ENCODE results near the gene EPN2.

Gene EPN2

GRCh38 chr17:19250421-19251173, 13.4 kb downstream of the EPN2 start:
- no peak overlapping the region for H3K27ac Mint-ChIP-seq
- H3K36me3 Mint-ChIP-seq: peaks cover 5% of the 10 kb centered on the region
- no peak overlapping the region for H3K4me3 Mint-ChIP-seq
- ATAC-seq: no peak
- peaks cover 40% of the 10 kb centered on the region for H3K4me1 Mint-ChIP-seq
- H3K27me3 Mint-ChIP-seq: no peaks in the 10 kb centered on the region
- no peaks in the 10 kb centered on the region for H3K9me3 Mint-ChIP-seq

DNA sequence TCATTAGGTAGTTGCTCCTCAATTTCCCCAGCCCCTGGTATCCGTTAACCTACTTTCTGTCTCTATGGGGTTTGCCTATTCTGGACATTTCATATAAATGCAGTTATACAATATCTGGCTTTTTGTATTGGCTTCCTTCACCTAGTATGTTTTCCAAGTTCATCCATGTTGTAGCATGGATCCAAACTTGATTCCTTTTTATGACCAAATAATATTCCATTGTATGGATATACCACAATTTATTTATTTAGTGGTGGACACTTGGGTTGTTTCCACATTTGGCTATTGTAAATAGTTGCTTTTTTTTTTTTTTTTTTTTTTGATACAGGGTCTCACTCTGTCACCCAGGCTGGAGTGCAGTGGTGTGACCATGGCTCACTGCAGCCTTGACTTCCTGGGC, 15.9 kb downstream of the EPN2 start:
- Mint-ChIP-seq H3K9me3 (no peaks in the 10 kb centered on the region), H3K36me3 (peaks cover 5% of the 10 kb centered on the region), H3K27me3 (no peaks in the 10 kb centered on the region), H3K4me1 (peaks cover 35% of the 10 kb centered on the region), H3K27ac (no peak overlapping the region), H3K4me3 (no peak overlapping the region)
- ATAC-seq: no peak

DNA sequence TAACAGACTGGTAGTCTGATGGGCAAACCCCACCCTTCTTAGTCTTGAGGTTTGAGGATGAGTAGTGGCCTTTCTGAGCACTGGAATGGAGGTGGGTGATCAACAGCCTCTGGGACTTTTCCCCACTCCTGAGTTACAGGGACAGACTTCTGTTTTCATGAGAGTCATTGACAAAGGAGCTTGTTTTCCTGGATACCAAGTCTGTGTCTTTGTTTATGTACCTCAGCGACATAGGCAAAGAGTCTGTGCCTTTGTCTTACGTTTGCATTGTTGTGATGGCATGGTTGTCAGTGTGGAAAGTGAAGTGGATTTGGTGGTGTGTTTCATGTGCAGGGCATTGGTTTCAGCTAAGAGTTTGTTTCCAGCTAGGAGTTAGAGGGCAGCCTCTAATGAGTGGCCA, 17.5 kb downstream of the EPN2 start:
- Mint-ChIP-seq H3K9me3 (no peaks in the 10 kb centered on the region), H3K4me1 (peaks cover 27% of the 10 kb centered on the region), H3K36me3 (peaks cover 5% of the 10 kb centered on the region), H3K27me3 (no peaks in the 10 kb centered on the region), H3K27ac (no peak overlapping the region), H3K4me3 (no peak overlapping the region)
- ATAC-seq: no peak

GRCh38 chr17:19255279-19255678, 18.1 kb downstream of the EPN2 start:
- Mint-ChIP-seq H3K27me3 (no peaks in the 10 kb centered on the region), H3K4me3 (no peak overlapping the region), H3K27ac (no peak overlapping the region), H3K36me3 (peaks cover 5% of the 10 kb centered on the region), H3K9me3 (no peaks in the 10 kb centered on the region), H3K4me1 (peaks cover 32% of the 10 kb centered on the region)
- ATAC-seq: no peak

GRCh38 chr17:19258371-19258770, 21.2 kb downstream of the EPN2 start:
- no peak for ATAC-seq
- Mint-ChIP-seq H3K27ac (no peak overlapping the region), H3K4me1 (peaks cover 44% of the 10 kb centered on the region), H3K36me3 (peaks cover 8% of the 10 kb centered on the region), H3K27me3 (no peaks in the 10 kb centered on the region), H3K4me3 (no peak overlapping the region), H3K9me3 (no peaks in the 10 kb centered on the region)

DNA sequence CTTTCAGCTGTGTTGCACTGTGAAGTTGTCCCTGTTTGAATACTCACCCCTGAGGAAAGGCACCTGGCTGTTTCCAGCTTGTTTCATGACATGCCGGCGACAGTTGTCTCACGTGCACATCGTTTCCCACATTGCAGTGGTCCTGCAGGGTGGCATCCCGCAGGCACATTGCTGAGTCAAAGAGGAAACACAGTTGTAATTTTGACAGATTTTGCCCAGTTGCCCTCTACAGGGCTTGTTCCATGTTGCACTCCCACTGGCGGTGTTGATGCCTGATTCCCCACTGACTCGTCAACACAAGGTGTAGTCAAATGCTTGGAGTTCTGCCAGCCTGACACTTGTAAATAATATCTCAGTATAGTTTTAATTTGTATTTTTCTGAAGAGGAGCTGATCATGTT, 23.8 kb downstream of the EPN2 start:
- Mint-ChIP-seq H3K36me3 (peaks cover 8% of the 10 kb centered on the region), H3K27me3 (no peaks in the 10 kb centered on the region), H3K27ac (no peak overlapping the region), H3K9me3 (no peaks in the 10 kb centered on the region), H3K4me1 (peaks cover 44% of the 10 kb centered on the region), H3K4me3 (no peak overlapping the region)
- no peak for ATAC-seq

GRCh38 chr17:19261426-19261825, 24.3 kb downstream of the EPN2 start:
- Mint-ChIP-seq H3K9me3 (no peaks in the 10 kb centered on the region), H3K27me3 (no peaks in the 10 kb centered on the region)

GRCh38 chr17:19262650-19263631, 25.8 kb downstream of the EPN2 start:
- H3K27ac Mint-ChIP-seq: no peak overlapping the region
- H3K27me3 Mint-ChIP-seq: no peaks in the 10 kb centered on the region
- no peak for ATAC-seq

More at GRCh38 chr17:19261426-19261825, 24.3 kb downstream of the EPN2 start:
- Mint-ChIP-seq H3K4me1 (peaks cover 47% of the 10 kb centered on the region), H3K4me3 (no peak overlapping the region), H3K36me3 (peaks cover 8% of the 10 kb centered on the region), H3K27ac (no peak overlapping the region)
- no peak for ATAC-seq

DNA sequence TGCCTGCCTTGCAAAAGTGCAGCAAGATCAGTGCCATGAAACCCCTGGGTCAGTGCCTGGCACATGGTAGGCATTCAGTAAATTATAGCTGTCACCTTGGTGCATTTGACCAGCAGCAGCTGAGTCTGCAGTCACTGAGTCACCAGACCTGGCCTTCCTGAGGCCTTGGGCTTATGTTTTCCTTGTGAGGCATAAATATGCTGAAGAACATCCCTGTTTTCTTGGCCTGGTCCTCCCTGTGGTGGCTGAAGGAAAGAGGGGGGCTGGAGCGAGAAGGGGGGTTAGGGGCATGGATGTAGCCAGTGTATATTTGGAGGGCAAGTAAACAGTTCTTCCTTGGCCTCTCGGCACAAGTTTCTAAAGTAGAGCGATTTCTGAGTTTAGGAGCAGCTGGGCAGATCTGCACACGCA, 26.5 kb downstream of the EPN2 start:
- Mint-ChIP-seq H3K27me3 (no peaks in the 10 kb centered on the region), H3K9me3 (no peaks in the 10 kb centered on the region), H3K4me1 (peaks cover 42% of the 10 kb centered on the region), H3K27ac (no peak overlapping the region), H3K36me3 (peaks cover 8% of the 10 kb centered on the region), H3K4me3 (no peak overlapping the region)
- ATAC-seq: no peak

More at GRCh38 chr17:19262650-19263631, 25.8 kb downstream of the EPN2 start:
- peaks cover 40% of the 10 kb centered on the region for H3K4me1 Mint-ChIP-seq
- H3K36me3 Mint-ChIP-seq: peaks cover 8% of the 10 kb centered on the region
- H3K9me3 Mint-ChIP-seq: no peaks in the 10 kb centered on the region
- no peak overlapping the region for H3K4me3 Mint-ChIP-seq

DNA sequence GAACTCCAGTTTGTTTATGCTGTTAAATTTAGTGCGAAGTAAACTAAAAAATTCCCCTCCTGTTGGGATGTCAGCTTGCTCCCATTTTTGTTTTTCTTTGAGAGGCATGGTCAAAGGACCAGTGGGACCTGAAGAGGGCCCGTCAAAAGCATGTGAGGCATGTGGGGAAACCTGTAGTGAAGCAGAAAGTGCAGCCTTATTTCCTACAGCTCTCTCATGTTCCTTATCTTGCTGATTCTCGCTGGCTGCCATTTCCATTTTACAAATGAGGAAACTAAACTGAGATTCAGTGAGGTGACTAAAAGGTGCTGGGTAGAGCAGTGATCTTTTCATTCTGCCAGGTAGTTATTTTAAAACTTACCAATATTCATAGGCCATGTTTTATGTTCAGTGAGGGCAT, 27.1 kb downstream of the EPN2 start:
- Mint-ChIP-seq H3K36me3 (peaks cover 8% of the 10 kb centered on the region), H3K27ac (peak overlapping the region; percentile 6), H3K4me1 (peaks cover 48% of the 10 kb centered on the region)

DNA sequence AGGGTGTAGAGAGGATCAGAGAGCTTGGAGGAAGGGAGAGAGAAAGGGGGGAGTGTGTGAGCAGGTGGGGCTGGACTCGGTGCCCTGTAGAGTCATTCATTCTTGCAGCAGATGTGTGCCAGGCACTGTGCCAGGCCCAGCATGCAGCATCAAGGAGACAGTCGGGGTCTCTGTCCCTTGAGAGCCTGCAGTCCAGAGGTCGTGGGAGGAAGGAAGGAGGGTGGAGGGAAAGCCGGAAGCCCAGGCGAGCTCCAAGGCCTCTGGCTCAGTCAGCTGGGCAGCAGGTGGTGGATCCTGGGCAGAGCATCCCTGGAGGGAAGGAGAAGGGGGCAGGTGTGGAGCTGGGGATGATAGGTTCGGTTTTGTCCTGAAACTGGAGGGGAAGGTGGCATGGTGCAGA, 27.5 kb downstream of the EPN2 start:
- H3K9me3 Mint-ChIP-seq: no peaks in the 10 kb centered on the region
- no peak for ATAC-seq
- peaks cover 52% of the 10 kb centered on the region for H3K4me1 Mint-ChIP-seq
- peak overlapping the region; percentile 6 for H3K27ac Mint-ChIP-seq
- H3K4me3 Mint-ChIP-seq: no peak overlapping the region
- H3K27me3 Mint-ChIP-seq: no peaks in the 10 kb centered on the region
- H3K36me3 Mint-ChIP-seq: peaks cover 8% of the 10 kb centered on the region

More for the DNA sequence above, 27.1 kb downstream of the EPN2 start:
- no peaks in the 10 kb centered on the region for H3K27me3 Mint-ChIP-seq
- no peak overlapping the region for H3K4me3 Mint-ChIP-seq
- ATAC-seq: no peak
- H3K9me3 Mint-ChIP-seq: no peaks in the 10 kb centered on the region

DNA sequence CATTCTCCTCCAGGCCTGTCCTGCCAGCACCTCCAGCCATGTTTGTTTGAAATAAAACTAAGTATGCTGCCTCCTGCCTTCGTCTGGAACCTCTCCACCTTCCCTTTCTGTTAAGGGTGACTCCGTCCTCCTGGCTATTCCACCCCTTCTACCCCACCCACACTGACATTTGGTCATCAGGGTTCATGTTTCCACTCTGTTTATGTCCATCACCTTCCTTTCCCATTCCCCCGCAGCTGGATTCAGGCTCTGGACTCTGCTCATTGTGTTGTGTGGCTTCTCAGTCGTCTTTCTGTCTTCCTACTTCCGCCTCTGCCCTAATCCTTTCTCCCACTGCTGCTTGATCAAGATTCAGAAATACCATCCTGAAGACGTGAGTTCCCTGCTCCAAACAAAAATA, 28.6 kb downstream of the EPN2 start:
- Mint-ChIP-seq H3K27ac (no peak overlapping the region), H3K4me3 (no peak overlapping the region), H3K27me3 (no peaks in the 10 kb centered on the region), H3K9me3 (no peaks in the 10 kb centered on the region), H3K36me3 (peaks cover 8% of the 10 kb centered on the region), H3K4me1 (peaks cover 55% of the 10 kb centered on the region)
- ATAC-seq: no peak

DNA sequence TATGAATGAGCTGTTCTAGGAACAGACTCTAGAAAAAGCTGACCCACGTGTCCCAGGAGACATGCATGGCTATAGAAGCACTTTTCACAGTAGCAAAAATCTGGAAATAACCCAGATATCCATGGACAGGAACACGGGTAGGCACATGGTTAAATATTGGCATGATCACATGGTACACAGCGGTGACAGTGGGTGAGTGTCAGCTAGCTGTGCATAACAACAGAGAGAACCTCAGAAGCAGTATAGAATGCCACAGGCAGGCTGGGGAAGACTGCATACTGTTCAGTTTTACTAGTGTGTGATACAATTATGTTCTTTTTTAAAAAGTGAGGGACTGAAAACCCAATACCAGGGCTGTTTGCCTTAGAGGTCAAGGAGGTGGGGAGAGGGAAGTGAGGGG, 31.4 kb downstream of the EPN2 start:
- Mint-ChIP-seq H3K4me1 (peaks cover 48% of the 10 kb centered on the region), H3K36me3 (no peaks in the 10 kb centered on the region), H3K4me3 (no peak overlapping the region), H3K9me3 (no peaks in the 10 kb centered on the region), H3K27me3 (no peaks in the 10 kb centered on the region), H3K27ac (no peak overlapping the region)
- ATAC-seq: no peak

GRCh38 chr17:19269106-19269505, 31.9 kb downstream of the EPN2 start:
- Mint-ChIP-seq H3K4me1 (peaks cover 48% of the 10 kb centered on the region), H3K27ac (no peak overlapping the region), H3K27me3 (no peaks in the 10 kb centered on the region), H3K4me3 (no peak overlapping the region), H3K9me3 (no peaks in the 10 kb centered on the region), H3K36me3 (no peaks in the 10 kb centered on the region)
- no peak for ATAC-seq

DNA sequence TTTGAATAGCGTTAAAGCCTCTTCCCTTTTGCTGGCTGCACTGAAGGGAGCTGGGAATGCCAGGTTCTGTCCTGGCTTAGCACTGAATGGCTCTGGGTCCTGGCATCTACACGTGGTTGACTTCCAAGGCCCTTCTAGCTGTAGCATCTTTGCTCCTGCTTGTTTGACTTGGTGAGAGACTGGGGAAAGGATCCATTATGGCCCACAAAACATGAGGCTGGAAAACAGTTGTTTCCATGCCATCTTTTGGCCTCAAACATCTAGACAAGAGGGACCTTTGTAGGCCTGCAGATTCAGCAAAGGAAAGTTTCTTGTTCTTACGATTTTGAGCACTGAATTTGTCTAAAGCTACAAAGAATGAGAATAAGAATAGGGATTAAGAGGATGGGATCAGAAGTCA, 32.5 kb downstream of the EPN2 start:
- Mint-ChIP-seq H3K4me3 (no peak overlapping the region), H3K9me3 (no peaks in the 10 kb centered on the region), H3K4me1 (peaks cover 43% of the 10 kb centered on the region), H3K27ac (no peak overlapping the region), H3K36me3 (no peaks in the 10 kb centered on the region), H3K27me3 (no peaks in the 10 kb centered on the region)
- ATAC-seq: no peak

GRCh38 chr17:19270347-19270703, 33.2 kb downstream of the EPN2 start:
- no peaks in the 10 kb centered on the region for H3K27me3 Mint-ChIP-seq
- H3K4me1 Mint-ChIP-seq: peaks cover 41% of the 10 kb centered on the region
- H3K27ac Mint-ChIP-seq: peak overlapping the region; percentile 9
- no peaks in the 10 kb centered on the region for H3K36me3 Mint-ChIP-seq
- no peak overlapping the region for H3K4me3 Mint-ChIP-seq
- no peaks in the 10 kb centered on the region for H3K9me3 Mint-ChIP-seq
- no peak for ATAC-seq
